ENCODE results near the gene NSD1.
A peak's percentile ranks its signal among the peaks of the same experiment; 100 is the strongest.
"Not testable (repeated sequence)": the region's sequence is repeated elsewhere in the genome, so short reads cannot be mapped to it uniquely, and the experiment has no call there.

The NSD1 gene

DNA sequence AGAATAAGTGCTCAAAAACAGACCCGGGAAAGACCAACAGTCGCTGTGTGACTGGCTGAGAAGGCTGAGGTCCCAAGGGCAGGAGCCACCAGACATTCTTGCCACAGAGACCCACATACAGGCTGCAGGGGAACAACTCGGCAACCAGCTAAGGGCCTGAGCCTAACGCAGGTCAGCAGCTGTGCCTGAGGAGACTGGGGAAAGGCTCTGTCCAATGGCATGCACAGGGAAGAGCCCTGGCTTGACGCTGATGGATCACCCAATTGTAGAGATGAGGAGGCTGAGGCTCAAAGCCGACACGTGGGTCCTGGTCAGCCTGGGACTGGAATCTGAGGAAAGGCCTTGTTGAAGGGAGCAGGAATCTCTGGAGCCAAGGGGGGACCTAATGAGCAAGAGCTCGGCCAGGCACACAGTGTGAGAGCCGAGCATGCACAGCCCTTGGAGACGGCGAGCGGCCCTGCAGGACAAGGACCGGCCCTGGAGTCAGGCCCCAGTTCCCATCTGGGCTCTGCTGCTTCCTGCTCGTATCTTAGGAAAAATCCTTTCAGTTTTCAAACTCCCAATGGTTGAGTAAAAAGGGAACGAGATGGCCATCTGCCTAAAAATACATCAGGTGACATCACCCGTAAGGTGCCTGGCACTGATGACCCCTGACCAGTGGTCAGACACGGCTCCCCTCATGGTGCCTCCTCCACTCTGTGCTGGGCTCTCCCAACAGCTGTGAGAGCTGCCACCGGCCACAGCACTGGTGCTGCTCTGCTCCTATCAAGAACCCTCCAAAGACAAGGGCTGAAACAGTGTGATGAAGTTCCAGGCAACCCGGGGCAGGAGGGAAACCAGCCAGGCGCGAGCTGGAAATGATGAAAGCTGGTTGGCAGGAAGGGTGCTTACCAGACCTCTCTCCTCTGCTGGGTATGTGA, 201.5 kb downstream of the NSD1 start:
- Histone ChIP-seq H3K4me3 (no peak overlapping the region), H3K27ac (no peak overlapping the region)

DNA sequence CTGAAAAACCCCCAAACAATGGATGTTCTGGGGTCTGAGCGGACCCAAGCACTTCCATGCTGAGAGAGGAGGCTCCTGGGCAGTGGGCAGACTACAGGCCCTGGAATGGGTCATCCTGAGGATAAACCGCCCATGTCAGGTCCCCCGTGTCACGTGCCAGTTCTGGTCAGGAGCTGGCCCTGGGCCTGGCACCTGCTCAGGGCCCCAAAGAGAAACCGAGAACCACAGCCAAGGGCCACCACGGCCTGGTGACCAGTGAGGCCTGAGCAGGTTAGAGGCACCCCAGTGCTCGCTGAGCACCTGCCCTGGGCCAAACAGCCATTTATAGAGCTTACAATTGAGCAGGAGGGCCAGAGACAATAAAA, 202.1 kb downstream of the NSD1 start:
- Histone ChIP-seq H3K4me3 (no peak overlapping the region), H3K27ac (no peak overlapping the region)

DNA sequence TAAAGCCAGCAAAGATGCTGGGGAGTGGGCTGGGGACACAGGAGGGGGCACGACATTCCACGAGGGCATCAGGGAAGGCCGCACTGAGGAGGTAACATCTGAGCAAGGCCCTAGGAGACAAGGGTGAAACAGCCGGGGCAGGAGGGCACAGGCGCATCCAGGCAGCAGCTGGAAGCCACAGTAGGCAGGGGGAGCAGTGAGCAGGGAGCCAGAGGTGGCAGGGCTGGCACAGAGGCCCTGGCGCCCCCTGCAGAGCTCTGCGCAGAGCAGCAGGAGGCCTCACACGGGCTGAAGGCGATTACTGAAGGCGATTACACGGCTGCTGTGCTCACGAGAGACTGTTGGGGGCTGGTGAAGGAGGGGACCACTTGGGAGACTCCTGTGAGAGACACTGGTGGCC, 202.5 kb downstream of the NSD1 start:
- Histone ChIP-seq H3K27ac (no peak overlapping the region), H3K4me3 (no peak overlapping the region)

DNA sequence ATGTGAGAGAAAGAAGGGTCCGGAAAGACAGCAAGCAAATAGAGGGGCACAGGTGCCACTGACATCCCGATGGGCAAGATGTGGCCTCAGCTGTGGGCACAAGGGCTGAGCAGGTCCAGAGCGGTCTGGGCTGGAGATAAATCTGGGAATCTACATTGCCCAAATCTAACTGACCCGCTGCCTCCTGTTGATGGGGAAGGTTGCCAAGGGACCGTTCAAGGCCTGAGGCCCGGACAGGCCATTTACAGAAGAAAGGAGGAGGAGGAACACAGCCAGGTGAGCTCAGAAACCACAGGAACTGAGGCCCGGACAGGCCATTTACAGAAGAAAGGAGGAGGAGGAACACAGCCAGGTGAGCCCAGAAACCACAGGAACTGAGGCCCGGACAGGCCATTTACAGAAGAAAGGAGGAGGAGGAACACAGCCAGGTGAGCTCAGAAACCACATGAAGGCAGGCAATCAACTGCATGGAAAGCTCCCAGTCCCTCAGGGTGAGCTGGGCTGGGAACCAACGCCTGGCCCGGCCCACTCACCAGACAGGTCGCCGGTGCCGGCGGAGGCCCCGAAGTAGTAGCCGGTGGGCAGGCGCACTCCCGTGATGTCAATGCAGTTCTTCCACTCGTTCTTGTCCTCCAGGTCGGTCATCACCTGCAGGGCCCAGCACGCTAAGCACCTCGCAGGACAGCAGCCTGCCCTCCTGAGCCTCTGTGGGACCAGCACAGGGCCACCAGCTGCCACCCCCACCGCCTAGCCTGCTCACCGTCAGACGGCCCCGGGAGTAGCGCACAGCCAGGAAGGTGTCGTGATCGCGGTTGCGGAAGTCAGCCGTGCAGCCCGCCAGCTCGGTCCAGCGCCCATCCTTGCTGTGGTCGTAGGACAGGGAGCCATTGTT, 203.3 kb downstream of the NSD1 start:
- Histone ChIP-seq H3K27ac (no peak overlapping the region), H3K4me3 (no peak overlapping the region)

DNA sequence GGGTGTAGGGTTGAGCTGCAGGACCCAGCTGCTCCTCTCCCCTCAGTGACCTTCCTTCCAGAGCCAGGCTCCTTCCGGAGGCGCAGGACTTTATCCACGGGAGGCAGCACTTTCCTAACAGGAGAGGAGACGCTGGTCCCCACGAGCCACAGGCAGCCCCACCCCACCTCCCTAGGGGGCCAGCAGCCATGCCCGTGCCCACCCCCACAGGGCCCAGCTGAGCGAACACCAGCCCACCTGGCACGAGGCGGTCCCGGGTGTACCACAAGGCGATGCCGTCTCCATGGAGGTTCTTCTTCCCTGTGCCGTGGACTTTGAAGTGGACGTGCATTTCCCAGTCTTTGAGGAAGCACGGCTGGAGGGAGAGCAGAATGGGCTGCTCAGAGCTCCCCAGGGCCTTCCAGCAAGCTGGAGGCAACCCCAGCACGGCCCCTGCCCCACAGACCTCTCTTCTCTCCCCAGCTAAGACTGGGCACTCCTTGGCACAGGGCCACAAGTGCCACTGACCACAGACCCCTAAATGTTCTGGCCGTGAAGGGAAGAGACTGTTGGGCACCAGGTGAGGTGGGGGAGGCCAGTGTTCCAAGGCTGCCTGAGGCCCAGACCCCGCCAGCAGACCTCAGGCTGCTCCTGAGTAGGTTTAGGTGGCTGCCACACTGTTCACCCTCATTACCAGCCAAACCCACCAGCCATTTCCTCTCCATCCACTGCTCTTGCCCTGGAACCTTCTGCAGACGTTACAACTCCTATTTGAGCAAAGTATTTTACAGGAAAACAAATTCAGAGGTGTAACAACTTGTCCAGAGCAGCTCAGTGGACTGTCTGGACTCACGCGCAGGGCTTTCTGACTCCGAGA, 204.9 kb downstream of the NSD1 start:
- Histone ChIP-seq H3K4me3 (no peak overlapping the region), H3K27ac (peak overlapping the region in 2 of 21 experiments; percentile 5 to 9)

DNA sequence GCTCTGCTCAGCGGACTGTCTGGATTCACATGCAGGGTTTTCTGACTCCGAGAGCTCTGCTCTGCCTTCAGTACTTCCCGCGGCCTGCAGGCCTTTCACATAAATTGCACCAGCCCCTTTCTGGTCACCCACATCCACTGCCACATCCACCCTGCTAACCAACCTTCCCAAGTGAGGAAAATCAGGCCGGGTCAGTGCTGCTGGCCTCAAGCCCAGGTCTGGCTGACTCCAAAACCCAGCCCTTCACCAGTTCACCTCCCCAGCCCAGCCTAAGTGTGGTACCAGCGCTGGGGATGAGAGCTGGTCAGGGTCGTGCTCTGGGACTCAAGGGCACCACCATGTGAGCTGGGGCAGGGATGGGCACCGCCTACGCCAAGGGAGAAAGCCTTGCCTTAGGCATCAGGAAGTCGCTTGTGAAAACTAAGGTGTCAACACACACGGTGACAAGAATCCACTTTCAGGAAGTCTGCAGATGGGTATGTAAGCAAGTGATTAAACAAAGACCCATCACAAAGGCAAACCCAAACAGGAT, 205.6 kb downstream of the NSD1 start:
- Histone ChIP-seq H3K4me3 (no peak overlapping the region), H3K27ac (peak overlapping the region in 2 of 21 experiments; percentile 5 to 9)

DNA sequence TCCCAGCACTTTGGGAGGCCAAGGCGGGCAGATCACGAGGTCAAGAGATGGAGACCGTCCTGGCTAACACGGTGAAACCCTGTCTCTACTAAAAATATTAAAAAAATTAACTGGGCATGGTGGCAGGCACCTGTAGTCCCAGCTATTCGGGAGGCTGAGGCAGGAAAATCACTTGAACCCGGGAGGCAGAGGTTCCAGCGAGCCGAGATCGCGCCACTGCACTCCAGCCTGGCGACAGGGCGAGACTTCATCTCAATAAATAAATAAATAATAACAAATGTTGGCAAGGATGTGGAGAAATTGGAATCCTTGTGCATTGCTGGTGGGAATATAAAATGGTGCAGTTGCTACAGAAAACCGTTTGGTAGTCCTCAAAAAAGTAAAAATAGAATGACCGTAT, 209.4 kb downstream of the NSD1 start:
- not testable (repeated sequence) for H3K4me3 ChIP-seq, H3K27ac ChIP-seq

DNA sequence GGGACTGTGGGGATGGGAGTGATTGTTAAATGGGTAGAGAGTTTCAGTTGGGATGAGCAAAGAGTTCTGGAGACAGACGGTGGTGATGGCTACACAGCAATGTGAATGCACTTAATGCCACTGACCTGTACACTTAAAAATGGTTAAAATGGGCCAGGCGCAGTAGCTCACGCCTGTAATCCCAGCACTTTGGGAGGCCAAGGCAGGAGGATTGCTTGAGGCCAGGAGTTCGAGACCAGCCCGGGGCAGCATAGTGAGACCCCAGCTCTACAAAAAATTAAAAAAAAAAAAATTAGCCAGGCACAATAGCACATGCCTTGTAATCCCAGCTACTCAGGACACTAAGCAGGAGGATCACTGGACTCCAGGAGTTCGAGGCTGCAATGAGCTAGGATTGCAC, 210.2 kb downstream of the NSD1 start:
- H3K27ac ChIP-seq, result no peak overlapping the region
- no peak overlapping the region for H3K4me3 ChIP-seq

DNA sequence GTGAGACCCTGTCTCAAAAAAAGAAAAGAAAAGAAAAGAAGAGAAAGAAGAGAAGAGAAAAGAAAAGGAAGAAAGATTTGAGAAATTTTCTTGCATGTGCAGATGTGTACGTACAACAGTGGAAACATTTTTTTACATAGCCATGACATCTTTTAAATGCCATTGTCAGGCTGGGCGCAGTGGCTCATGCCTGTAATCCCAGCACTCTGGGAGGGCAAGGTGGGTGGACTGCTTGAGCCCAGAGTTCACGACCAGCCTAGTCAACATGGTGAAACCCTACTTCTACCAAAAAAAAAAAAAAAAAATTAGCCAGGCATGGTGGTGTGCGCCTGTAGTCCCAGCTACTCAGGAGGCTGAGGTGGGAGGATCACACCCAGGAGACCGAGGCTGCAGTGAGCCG, 211.3 kb downstream of the NSD1 start:
- Histone ChIP-seq H3K27ac (no peak overlapping the region), H3K4me3 (no peak overlapping the region)

DNA sequence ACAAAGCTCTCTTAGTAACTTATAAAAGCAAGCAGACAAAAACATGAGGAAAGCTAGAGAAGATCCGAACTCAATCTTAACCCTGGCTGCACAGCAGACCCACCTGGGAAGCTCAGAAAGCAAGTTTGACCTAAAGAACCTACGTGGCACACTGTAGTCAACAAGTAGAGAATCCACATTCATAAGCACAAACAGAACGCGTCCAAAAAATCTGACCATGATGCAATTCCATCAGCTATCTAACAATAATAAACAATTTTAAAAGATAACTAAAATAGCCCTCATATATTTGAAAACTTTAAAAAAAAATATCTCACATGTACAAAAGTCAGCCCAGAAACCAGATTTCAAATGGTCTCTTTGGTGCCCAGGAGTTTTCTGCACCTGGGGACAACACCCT, 213.2 kb downstream of the NSD1 start:
- no peak overlapping the region for H3K27ac ChIP-seq

DNA sequence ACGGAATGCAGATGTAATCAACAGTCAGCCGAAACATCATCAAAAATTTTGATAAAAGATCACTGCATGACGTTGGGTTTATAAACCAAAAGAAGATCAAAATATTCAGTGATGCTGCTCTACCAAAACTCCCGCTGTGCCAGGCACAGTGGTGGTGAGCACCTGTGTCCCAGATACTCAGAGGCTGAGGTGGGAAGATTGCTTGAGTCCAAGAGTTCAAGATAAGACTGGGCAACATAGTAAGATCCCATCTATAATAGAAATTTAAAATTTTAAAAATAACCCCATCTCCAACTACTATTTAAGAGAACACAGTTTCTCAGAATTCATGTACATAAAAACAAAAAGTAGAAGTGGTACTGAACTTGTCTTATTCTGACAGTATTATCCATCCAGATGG, 214.1 kb downstream of the NSD1 start:
- no peak overlapping the region for H3K4me3 ChIP-seq
- no peak overlapping the region for H3K27ac ChIP-seq

More for the DNA sequence above, 213.2 kb downstream of the NSD1 start:
- H3K4me3 ChIP-seq, result no peak overlapping the region

DNA sequence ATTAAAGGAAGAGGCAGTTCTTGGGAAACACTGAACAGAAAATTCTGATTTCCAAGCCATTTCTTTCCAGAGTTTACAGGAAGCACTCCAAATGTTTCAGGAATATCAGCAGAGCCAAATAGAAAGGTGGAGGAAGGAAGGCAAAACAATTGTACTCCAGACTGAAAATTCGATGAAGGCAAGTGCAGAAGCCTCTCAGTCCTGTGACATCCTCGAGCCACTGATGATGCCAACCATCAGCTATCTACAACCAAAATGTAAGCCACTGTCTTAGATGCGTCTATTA, 215.7 kb downstream of the NSD1 start:
- H3K27ac ChIP-seq, result no peak overlapping the region
- H3K4me3 ChIP-seq, result no peak overlapping the region

DNA sequence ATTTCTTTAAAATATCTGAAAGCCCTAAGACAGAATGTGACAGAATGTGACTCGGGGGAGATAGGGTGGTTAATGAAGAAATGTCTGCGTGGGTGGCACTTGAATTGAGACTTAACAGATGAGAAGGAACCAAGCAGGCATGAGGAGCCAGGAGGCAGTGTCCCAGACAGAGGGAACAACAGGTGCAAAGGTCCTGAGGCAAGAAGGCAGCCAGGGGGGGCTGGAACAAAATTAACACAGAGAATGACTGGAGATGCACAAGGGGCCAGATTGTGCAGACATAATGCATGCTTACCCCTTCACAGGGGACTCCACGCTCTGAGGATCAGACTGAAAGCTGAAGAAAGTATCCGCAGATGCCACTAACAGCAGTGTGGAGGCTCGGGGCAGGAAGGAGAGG, 216.2 kb downstream of the NSD1 start:
- peak overlapping the region in 1 of 7 experiments; percentile 95 for H3K4me3 ChIP-seq
- no peak overlapping the region for H3K27ac ChIP-seq

Data from skin epidermis (tissue), 12 donors.